ENCODE data around the gene CEACAM3.
A peak's percentile ranks its signal among the peaks of the same experiment; 100 is the strongest.

CEACAM3 gene

DNA sequence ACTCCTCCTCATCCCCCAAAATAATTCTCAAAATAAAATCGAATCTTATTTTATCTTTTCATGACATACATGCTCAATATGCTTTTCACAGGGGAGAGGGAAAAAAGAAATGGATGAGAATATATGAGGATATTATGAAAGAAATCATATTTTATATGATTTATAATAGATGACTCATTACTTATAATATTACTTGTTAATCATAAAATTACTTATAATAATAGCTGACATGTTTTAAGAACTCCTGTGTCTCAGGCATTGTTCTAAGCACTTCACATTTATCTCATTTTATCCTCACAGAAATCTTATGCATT lies 3.0 kb upstream of the CEACAM3 start:
- no peak for DNase-seq

- DNase-seq: peak; percentile 62 to 74
Observed at GRCh38 chr19:41795031-41795461, 1.3 kb upstream of the CEACAM3 start.

- no peak for DNase-seq
Observed at GRCh38 chr19:41796901-41797300, 514 bp downstream of the CEACAM3 start.

- no peak for DNase-seq
Observed at GRCh38 chr19:41799444-41800000, 3.1 kb downstream of the CEACAM3 start.

GRCh38 chr19:41801031-41801430 lies 4.6 kb downstream of the CEACAM3 start:
- DNase-seq: no peak

- no peak for DNase-seq
Observed at GRCh38 chr19:41801792-41802211, 5.4 kb downstream of the CEACAM3 start.

GRCh38 chr19:41802770-41803169 lies 6.4 kb downstream of the CEACAM3 start:
- no peak for DNase-seq

DNA sequence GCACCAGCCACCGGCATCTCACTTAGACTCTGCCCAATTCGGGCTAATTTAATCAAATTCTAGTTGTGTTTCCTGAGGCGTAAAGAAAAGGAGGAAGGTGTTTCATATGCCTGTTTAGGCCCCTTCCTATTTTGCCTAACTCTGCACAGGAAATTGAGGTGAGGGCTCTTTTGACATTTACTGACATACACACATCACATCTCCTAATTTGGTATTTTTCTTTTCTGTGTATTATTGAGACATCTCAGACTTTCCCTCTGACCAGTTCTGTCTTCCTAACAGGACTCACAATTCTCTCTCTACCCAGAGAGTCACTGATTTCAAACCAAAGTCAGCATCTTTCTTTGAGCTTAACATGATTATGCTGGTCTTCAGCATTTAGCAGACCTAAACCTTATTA lies 7.9 kb downstream of the CEACAM3 start:
- DNase-seq: no peak

DNA sequence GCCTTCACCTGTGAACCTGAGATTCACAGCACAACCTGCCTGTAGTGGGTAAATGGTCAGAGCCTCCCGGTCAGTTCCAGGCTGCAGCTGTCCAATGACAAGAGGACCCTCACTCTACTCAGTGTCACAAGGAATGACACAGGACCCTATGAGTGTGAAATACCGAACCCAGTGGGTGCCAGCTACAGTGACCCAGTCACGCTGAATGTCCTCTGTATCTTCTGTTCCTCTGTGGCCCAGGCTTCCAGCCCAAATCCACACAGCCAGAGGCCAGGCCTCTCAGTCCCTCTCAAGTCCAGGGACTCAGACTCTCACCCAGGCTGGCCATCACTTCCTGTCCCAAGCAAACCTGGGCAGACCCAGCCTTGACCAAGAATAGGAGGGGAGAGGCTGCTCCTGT lies 10.8 kb downstream of the CEACAM3 start:
- DNase-seq: no peak

- DNase-seq: no peak
Observed at GRCh38 chr19:41808663-41809566, 12.5 kb downstream of the CEACAM3 start.

- no peak for DNase-seq
Observed at GRCh38 chr19:41810301-41810700, 13.9 kb downstream of the CEACAM3 start.

- no peak for DNase-seq
Observed at GRCh38 chr19:41811036-41811435, 14.6 kb downstream of the CEACAM3 start.

GRCh38 chr19:41811981-41812380 lies 15.6 kb downstream of the CEACAM3 start:
- no peak for DNase-seq

DNA sequence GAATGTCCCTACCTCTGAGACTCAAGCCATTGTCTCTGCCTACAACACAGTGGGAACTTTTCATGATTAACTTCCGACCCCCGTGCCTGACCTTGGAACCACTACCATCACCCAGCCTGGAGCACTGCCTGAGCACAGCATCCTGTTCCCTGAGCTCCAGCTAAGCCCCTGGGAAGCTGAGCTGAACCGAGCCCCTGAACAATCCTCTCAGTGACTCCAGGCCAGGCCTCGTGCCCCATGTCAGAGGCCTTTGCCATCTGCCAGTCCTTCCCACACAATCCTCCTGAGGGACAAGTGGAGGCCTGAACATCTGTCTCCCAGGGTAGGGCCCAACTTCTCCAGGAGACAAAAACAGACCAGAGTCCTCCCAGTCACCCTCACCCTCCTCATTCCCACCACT lies 17.5 kb downstream of the CEACAM3 start:
- DNase-seq: no peak

DNA sequence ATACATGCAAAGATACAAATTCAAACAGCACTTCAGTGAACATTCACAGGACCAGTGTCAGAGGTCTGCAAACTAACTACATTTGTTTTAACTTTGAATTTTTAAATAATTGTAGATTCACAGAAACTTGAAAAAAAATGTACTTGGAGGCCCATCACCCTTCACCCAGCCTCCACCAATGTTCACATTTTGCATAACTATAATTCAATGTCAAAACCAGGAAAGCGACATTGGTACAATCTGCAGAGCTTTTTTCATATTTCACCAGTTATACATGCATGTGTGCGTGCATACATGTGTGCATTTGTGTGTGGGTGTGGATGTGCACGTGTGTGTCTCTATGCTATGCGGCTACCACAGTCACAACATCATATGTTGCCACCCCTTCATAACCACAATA lies 18.9 kb downstream of the CEACAM3 start:
- DNase-seq: no peak

GRCh38 chr19:41816761-41817160 lies 20.4 kb downstream of the CEACAM3 start:
- no peak for DNase-seq

GRCh38 chr19:41821003-41821735 lies 24.8 kb downstream of the CEACAM3 start:
- peak; percentile 30 to 53 for DNase-seq

GRCh38 chr19:41837981-41838708 lies 41.8 kb downstream of the CEACAM3 start:
- no peak for DNase-seq

DNA sequence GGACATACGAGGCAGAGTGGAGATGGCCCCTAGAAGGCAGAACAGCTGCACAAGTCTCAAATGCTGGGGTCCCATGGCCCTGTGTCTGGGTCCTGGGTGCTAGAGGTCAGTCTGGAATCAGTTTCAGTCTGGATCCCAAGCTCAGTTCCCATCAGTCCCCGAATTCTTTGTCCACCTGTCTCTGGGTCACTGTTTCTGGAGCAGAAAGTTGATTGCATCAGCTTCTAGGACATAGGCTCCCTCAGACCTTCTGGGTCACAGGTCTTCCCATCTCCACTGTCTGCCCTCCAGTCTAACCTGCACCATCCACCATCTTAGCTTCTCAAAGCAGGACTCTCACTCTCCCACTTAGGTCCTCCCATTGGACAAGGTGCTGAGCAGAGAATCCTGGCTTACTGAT lies 42.8 kb downstream of the CEACAM3 start:
- DNase-seq: no peak

- DNase-seq: no peak
Observed at GRCh38 chr19:41843371-41843770, 47.0 kb downstream of the CEACAM3 start.

DNA sequence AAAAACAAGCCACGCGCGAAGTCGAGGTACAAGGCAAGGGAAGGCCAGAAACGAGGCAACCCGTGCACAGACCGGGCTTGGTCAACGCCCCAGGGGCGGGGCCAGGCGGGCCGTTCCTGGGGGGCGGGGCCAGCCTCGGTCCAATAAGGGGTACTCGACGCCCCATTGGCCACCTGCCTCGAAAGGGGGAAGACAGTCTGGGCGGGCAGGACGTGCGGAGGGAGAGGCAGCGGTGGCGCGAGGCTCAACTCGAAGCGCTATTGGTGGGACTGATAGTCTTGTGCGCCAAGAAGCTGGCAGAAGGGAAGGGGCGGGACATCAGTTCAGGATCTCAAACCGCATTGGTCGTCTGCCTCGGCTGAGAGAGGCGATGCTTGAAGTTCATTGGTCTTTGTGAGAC lies 48.2 kb downstream of the CEACAM3 start, which contains the start of gene LYPD4:
Gene LYPD4 (minus strand): TSS at position 83 of the 400 bp plus-strand sequence. CDS start 5,398 bp downstream, outside the sequence.
- DNase-seq: no peak

- no peak for DNase-seq
Observed at GRCh38 chr19:41845001-41845050, 48.4 kb downstream of the CEACAM3 start, which contains the start of gene DMRTC2. DMRTC2 (plus strand) TSS chr19:41845042; CDS start chr19:41847429, 2,387 bp downstream.

GRCh38 chr19:41845051-41845590 lies 48.7 kb downstream of the CEACAM3 start:
- no peak for DNase-seq

Measured in stimulated activated CD4-positive, alpha-beta T cell treated with anti-CD3 and anti-CD28 coated beads, Interleukin-2, amount 100 ng/mL, for 24 hours (primary cell).